ENCODE results near the gene MIS18BP1. TPM values are rescaled to one million over a fixed set of nuclear protein-coding genes. Genes with fewer than 3 reads are reported as not detected.

Gene MIS18BP1
- 6.8 and 10.1 TPM in 2 replicates for total RNA-seq

DNA sequence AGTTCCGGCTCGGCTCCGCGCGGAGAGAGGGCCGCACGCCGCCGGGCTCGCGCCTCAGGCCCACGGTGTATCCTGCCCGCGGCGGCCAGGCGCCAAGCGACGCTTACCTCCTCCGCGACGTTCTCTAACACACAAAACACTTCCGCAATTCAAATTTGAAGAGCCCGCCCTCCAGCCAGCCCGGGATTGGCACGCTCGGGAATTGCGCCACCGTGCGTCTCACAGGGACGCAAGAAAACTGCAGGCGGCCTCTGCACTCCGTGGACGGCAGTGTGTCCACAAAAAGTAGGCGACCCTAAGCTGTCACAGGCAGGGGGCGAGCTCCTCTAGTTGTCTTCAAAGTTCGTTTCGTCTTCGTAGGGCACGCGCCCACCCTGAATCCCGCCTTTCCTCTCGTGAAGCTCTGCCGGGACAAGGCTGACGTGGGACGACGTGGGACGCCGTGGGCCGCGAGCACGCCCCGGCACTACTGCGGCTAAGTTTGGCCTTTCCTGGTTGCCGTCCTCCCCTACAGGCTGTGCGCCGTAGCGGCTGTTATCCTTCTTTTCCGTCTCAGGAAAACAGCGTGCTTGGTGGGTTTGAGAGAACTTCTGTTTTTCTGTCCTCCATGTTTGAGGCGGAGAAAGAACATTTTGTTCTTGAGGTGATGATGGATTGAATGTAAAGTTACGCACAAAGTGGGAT, at the start of gene MIS18BP1:
Gene MIS18BP1 (minus strand): TSS at position 133 of the 684 bp plus-strand sequence. CDS start 5,916 bp downstream, outside the sequence.

Other genes starting within 250 kb of the MIS18BP1 start
- gene PRPF39, start 169.1 kb downstream of the MIS18BP1 start, total RNA-seq = 25.3 and 34.4 TPM in 2 replicates
- 22.6 and 33.2 TPM in 2 replicates for gene FKBP3, start 118.7 kb downstream of the MIS18BP1 start, total RNA-seq
- gene FANCM, start 117.3 kb downstream of the MIS18BP1 start, total RNA-seq = 3.1 and 3.7 TPM in 2 replicates